Mesenchymal stem cell (in vitro differentiated cells and primary cell): ENCODE results near the gene NPHP4.

Source experiments
- DNase-seq: peaks from one replicate; pipeline ENCODE4 v3.0.0-alpha.2; 2013
- H2AFZ ChIP-seq: one replicate; pipeline ENCODE4 v1.6.1; 2013; ENCODE audit warnings: low read depth, mild to moderate bottlenecking, control low read depth, inconsistent platforms, low read length, moderate library complexity
- H2AK5ac ChIP-seq: 2 replicates; pipeline ENCODE4 v1.6.1; 2013; ENCODE audit warnings: low read length, moderate library complexity, mild to moderate bottlenecking, inconsistent platforms; ENCODE audit not compliant: severe bottlenecking
- H2BK120ac ChIP-seq: one replicate; pipeline ENCODE4 v1.6.1; 2013; ENCODE audit warnings: low read depth, mild to moderate bottlenecking, inconsistent platforms, low read length, moderate library complexity
- H2BK12ac ChIP-seq, 2 experiments: one replicate each; pipeline ENCODE4 v1.6.1; 2013; ENCODE audit warnings: inconsistent platforms in 2 of 2, low read length in 2 of 2, mild to moderate bottlenecking in 2 of 2, moderate library complexity in 2 of 2, control low read depth in 1 of 2
- H2BK15ac ChIP-seq: one replicate; pipeline ENCODE4 v1.6.1; 2013; ENCODE audit warnings: mild to moderate bottlenecking, low read depth, inconsistent platforms; ENCODE audit not compliant: poor library complexity, severe bottlenecking
- H2BK5ac ChIP-seq: 2 replicates; pipeline ENCODE4 v1.6.1; 2013; ENCODE audit warnings: low read depth, mild to moderate bottlenecking, low read length, control low read depth, inconsistent platforms; ENCODE audit not compliant: poor library complexity, severe bottlenecking
- H3K14ac ChIP-seq, 2 experiments: one replicate each; pipeline ENCODE4 v1.6.1; 2013; ENCODE audit warnings: inconsistent platforms in 2 of 2, low read length in 2 of 2, control low read depth in 1 of 2, mild to moderate bottlenecking in 1 of 2, moderate library complexity in 1 of 2
- H3K18ac ChIP-seq, 2 experiments: one replicate each; pipeline ENCODE4 v1.6.1; 2013; ENCODE audit warnings: inconsistent platforms in 2 of 2, low read length in 2 of 2, control low read depth in 1 of 2, low read depth in 1 of 2, mild to moderate bottlenecking in 1 of 2
- H3K23ac ChIP-seq, 2 experiments: one replicate each; pipeline ENCODE4 v1.6.1; 2013; ENCODE audit warnings: inconsistent platforms in 2 of 2, low read length in 2 of 2, mild to moderate bottlenecking in 2 of 2, moderate library complexity in 2 of 2, control low read depth in 1 of 2
- H3K27ac ChIP-seq: 2 replicates; pipeline ENCODE4 v1.5.1; 2013; ENCODE audit warnings: mild to moderate bottlenecking, moderate library complexity, low read length, control low read depth, inconsistent platforms; ENCODE audit not compliant: poor library complexity, severe bottlenecking
- H3K27me3 ChIP-seq, 2 experiments: 2 replicates each; pipeline versions ENCODE4 v1.6.1 to v1.7.0; 2013; ENCODE audit warnings: low read length in 2 of 2, mild to moderate bottlenecking in 2 of 2, moderate library complexity in 2 of 2, control low read depth in 1 of 2, inconsistent platforms in 1 of 2; ENCODE audit not compliant: control insufficient read depth in 1 of 2, insufficient read depth in 1 of 2
- H3K36me3 ChIP-seq, 2 experiments: 2 replicates each; pipeline versions ENCODE4 v1.6.1 to v1.7.0; 2013; ENCODE audit warnings: low read length in 2 of 2, control low read depth in 1 of 2, inconsistent platforms in 1 of 2, low read depth in 1 of 2, mild to moderate bottlenecking in 1 of 2; ENCODE audit not compliant: insufficient read depth in 2 of 2, control insufficient read depth in 1 of 2
- H3K4ac ChIP-seq, 2 experiments: one replicate each; pipeline ENCODE4 v1.6.1; 2013; ENCODE audit warnings: inconsistent platforms in 2 of 2, low read length in 2 of 2, mild to moderate bottlenecking in 2 of 2, moderate library complexity in 2 of 2, control low read depth in 1 of 2, low read depth in 1 of 2
- H3K4me1 ChIP-seq: 2 replicates; pipeline ENCODE4 v1.6.1; 2013; ENCODE audit warnings: low read depth, low read length, control low read depth; ENCODE audit not compliant: control insufficient read depth, insufficient read depth
- H3K4me2 ChIP-seq: 2 replicates; pipeline ENCODE4 v1.6.1; 2013; ENCODE audit warnings: low read length, mild to moderate bottlenecking, inconsistent platforms; ENCODE audit not compliant: poor library complexity, severe bottlenecking
- H3K4me3 ChIP-seq, 2 experiments: 2 replicates each; pipeline versions ENCODE4 v1.5.1 to v1.7.0; 2013; ENCODE audit warnings: low read length in 2 of 2, mild to moderate bottlenecking in 2 of 2, control low read depth in 1 of 2, low read depth in 1 of 2; ENCODE audit not compliant: insufficient read depth in 1 of 2
- H3K79me1 ChIP-seq: replicated peaks from 2 replicates; pipeline ENCODE4 v1.6.1; 2013; ENCODE audit warnings: mild to moderate bottlenecking, control low read depth, low read length, inconsistent platforms; ENCODE audit not compliant: poor library complexity, severe bottlenecking
- H3K9ac ChIP-seq: 2 replicates; pipeline ENCODE4 v1.7.0; 2013; ENCODE audit warnings: mild to moderate bottlenecking, low read length, moderate library complexity
- H3K9me3 ChIP-seq: 2 replicates; pipeline ENCODE4 v1.7.0; 2013; ENCODE audit warnings: mild to moderate bottlenecking, low read length; ENCODE audit not compliant: control insufficient read depth
- H4K8ac ChIP-seq: one replicate; pipeline ENCODE4 v1.6.1; 2013; ENCODE audit warnings: inconsistent platforms, mild to moderate bottlenecking, low read length, moderate library complexity
- H4K91ac ChIP-seq: one replicate; pipeline ENCODE4 v1.6.1; 2013; ENCODE audit warnings: mild to moderate bottlenecking, low read length, inconsistent platforms
- WGBS: methylation state at CpG from one replicate; pipeline ENCODE4 v1.1.7; 2013; ENCODE audit warnings: mixed read lengths; 5-methylcytosine and 5-hydroxymethylcytosine counted together

Gene NPHP4

GRCh38 chr1:5901150-5901549 lies 91.1 kb downstream of the NPHP4 start:
- no peak overlapping the region for H2AFZ ChIP-seq
- no peak overlapping the region for H3K4me2 ChIP-seq
- peaks cover 20 to 40% of the 10 kb centered on the region in 2 experiments for H3K36me3 ChIP-seq

GRCh38 chr1:5898266-5898665 lies 94.0 kb downstream of the NPHP4 start:
- Histone ChIP-seq H3K18ac (no peak overlapping the region), H2BK5ac (no peak overlapping the region), H2BK12ac (no peak overlapping the region), H4K8ac (no peak overlapping the region), H3K36me3 (peaks cover 9 to 13% of the 10 kb centered on the region in 2 experiments), H4K91ac (no peak overlapping the region), H3K4ac (no peak overlapping the region), H3K14ac (no peak overlapping the region), H3K79me1 (no peaks in the 10 kb centered on the region), H2BK15ac (no peak overlapping the region), H3K4me3 (no peak overlapping the region), H3K4me1 (peaks cover 2% of the 10 kb centered on the region), H3K27ac (no peak overlapping the region), H3K9ac (no peak overlapping the region), H3K23ac (no peak overlapping the region), H3K27me3 (no peaks in the 10 kb centered on the region), H3K4me2 (no peak overlapping the region), H3K9me3 (no peaks in the 10 kb centered on the region), H2BK120ac (no peak overlapping the region), H2AFZ (no peak overlapping the region), H2AK5ac (no peak overlapping the region)
- no peak for DNase-seq
- WGBS = 89% methylated on average over 15 of the region's 17 CpGs

More at GRCh38 chr1:5901150-5901549, 91.1 kb downstream of the NPHP4 start:
- Histone ChIP-seq H3K9me3 (no peaks in the 10 kb centered on the region), H4K8ac (no peak overlapping the region), H2BK5ac (no peak overlapping the region), H2BK120ac (no peak overlapping the region), H3K14ac (no peak overlapping the region), H2AK5ac (no peak overlapping the region), H3K27ac (no peak overlapping the region), H3K23ac (no peak overlapping the region), H2BK12ac (no peak overlapping the region), H3K9ac (no peak overlapping the region), H3K4me3 (no peak overlapping the region), H3K18ac (no peak overlapping the region), H3K79me1 (no peaks in the 10 kb centered on the region), H3K27me3 (no peaks in the 10 kb centered on the region), H3K4me1 (peaks cover 2% of the 10 kb centered on the region), H3K4ac (no peak overlapping the region), H2BK15ac (no peak overlapping the region), H4K91ac (no peak overlapping the region)
- DNase-seq = no peak
- WGBS = 94% methylated on average over 5 of the region's 5 CpGs

DNA sequence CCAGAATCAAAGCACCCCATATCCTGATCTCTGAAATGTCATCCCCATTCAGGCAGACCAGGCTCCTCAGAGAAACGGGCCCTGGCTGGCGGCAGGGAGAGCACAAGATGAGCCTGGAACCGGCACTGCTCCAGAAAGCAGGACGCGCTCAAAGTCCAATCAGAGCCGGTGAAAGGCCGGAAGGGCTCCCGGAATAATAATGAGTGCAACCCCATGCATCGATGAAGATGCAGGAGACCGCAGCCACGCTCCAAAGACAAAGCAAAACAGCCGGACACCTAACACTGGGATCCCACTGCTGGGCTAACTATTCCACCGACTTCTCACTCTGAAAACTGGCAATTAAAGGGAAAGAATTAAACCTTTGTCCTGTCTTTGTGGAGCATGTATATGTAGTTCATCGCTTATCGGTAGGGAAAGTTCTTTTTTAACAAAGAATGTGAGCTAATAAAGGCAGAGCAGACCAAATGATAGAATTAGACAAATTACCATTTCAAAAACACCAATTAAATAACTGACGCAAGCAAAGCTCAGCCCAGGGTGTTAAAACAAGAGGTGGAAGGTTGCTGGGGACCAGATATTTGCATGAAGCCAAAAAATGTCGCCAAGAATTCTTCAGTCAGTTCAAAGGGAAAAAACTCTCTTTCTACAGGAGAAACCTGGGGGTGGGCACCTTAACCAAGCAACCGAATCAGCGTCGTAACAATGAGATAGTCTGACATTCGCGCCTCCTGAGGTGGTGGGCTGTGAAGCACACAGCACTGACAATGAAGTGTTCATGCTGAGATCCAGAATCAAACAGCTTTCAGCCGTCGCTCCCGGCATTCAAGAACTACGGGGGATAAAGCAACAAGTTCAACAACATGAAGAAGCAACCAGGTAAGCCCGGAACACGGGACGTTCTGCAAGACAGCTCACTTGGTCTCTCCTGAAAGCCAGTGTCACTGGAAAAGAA lies 95.2 kb downstream of the NPHP4 start:
- Histone ChIP-seq H3K27me3 (no peaks in the 10 kb centered on the region), H2BK15ac (no peak overlapping the region), H2BK120ac (no peak overlapping the region), H3K4me2 (no peak overlapping the region), H2AFZ (no peak overlapping the region), H3K4me3 (no peak overlapping the region), H2AK5ac (no peak overlapping the region), H3K9me3 (no peaks in the 10 kb centered on the region), H3K23ac (no peak overlapping the region), H3K79me1 (no peaks in the 10 kb centered on the region), H3K4me1 (peaks cover 5% of the 10 kb centered on the region), H4K91ac (no peak overlapping the region), H4K8ac (no peak overlapping the region), H2BK12ac (no peak overlapping the region), H3K4ac (no peak overlapping the region), H3K18ac (no peak overlapping the region), H2BK5ac (no peak overlapping the region), H3K27ac (no peak overlapping the region), H3K14ac (no peak overlapping the region), H3K9ac (no peak overlapping the region), H3K36me3 (peaks cover 5 to 9% of the 10 kb centered on the region in 2 experiments)
- 80% methylated on average over 27 of the region's 29 CpGs for whole genome bisulfite sequencing
- DNase-seq = no peak

GRCh38 chr1:5895446-5896406 lies 96.5 kb downstream of the NPHP4 start:
- Histone ChIP-seq H3K4me3 (no peak overlapping the region), H3K9ac (no peak overlapping the region), H2AK5ac (no peak overlapping the region), H2BK120ac (no peak overlapping the region), H3K4ac (no peak overlapping the region), H4K91ac (no peak overlapping the region), H3K27ac (no peak overlapping the region), H3K36me3 (peaks cover 4 to 9% of the 10 kb centered on the region in 2 experiments), H3K23ac (no peak overlapping the region), H3K4me1 (peaks cover 12% of the 10 kb centered on the region), H3K18ac (no peak overlapping the region), H3K4me2 (no peak overlapping the region), H2AFZ (no peak overlapping the region), H3K27me3 (no peaks in the 10 kb centered on the region), H3K14ac (no peak overlapping the region), H4K8ac (no peak overlapping the region), H2BK5ac (no peak overlapping the region), H3K79me1 (no peaks in the 10 kb centered on the region), H2BK15ac (no peak overlapping the region), H3K9me3 (no peaks in the 10 kb centered on the region), H2BK12ac (no peak overlapping the region)
- 94% methylated on average over 28 of the region's 30 CpGs for WGBS
- no peak for DNase-seq
